Astrocyte (in vitro differentiated cells and primary cell): ENCODE results near the gene IFNA7. TPM values are rescaled to one million over a fixed set of nuclear protein-coding genes. Genes with fewer than 3 reads are reported as not detected.
"Not testable (repeated sequence)": the region's sequence is repeated elsewhere in the genome, so short reads cannot be mapped to it uniquely, and the experiment has no call there.

ENCODE experiments used
- DNase-seq: peaks from one replicate; pipeline ENCODE4 v3.0.0-alpha.2; 2010; ENCODE audit warnings: low read depth
- FAIRE-seq: peaks from 2 replicates; lab custom pipeline; 2011; peaks lifted over from hg19 to GRCh38; lab: Jason Lieb, UNC
- H2AFZ ChIP-seq: 2 replicates; pipeline ENCODE4 v1.6.0; 2012; ENCODE audit warnings: low read depth, low read length, inconsistent platforms
- H3K27ac ChIP-seq: 2 replicates; pipeline ENCODE4 v1.5.1; 2011; ENCODE audit warnings: low read depth, low read length, inconsistent platforms
- H3K27me3 ChIP-seq: 2 replicates; pipeline ENCODE4 v1.6.0; 2011; ENCODE audit warnings: low read length, inconsistent platforms; ENCODE audit not compliant: insufficient read depth
- H3K36me3 ChIP-seq: 2 replicates; pipeline ENCODE4 v1.5.1; 2011; ENCODE audit warnings: low read length, inconsistent platforms; ENCODE audit not compliant: insufficient read depth
- H3K4me1 ChIP-seq: 2 replicates; pipeline ENCODE4 v1.5.1; 2011; ENCODE audit warnings: low read length, inconsistent platforms; ENCODE audit not compliant: insufficient read depth
- H3K4me2 ChIP-seq: 2 replicates; pipeline ENCODE4 v1.6.0; 2012; ENCODE audit warnings: low read length, inconsistent platforms
- H3K4me3 ChIP-seq: 2 replicates; pipeline ENCODE4 v1.5.1; 2011; ENCODE audit warnings: low read depth, mild to moderate bottlenecking, low read length, inconsistent platforms; ENCODE audit not compliant: insufficient read depth
- H3K79me2 ChIP-seq: 2 replicates; pipeline ENCODE4 v1.6.0; 2012; ENCODE audit warnings: mild to moderate bottlenecking, low read length, inconsistent platforms; ENCODE audit not compliant: insufficient read depth
- H3K9ac ChIP-seq: 2 replicates; pipeline ENCODE4 v1.6.0; 2012; ENCODE audit warnings: mild to moderate bottlenecking, low read length, inconsistent platforms
- H3K9me3 ChIP-seq: 2 replicates; pipeline ENCODE4 v1.5.1; 2012; ENCODE audit warnings: low read depth, mild to moderate bottlenecking, low read length, inconsistent platforms; ENCODE audit not compliant: insufficient read depth
- H4K20me1 ChIP-seq: 2 replicates; pipeline ENCODE4 v1.6.0; 2012; ENCODE audit warnings: low read length, inconsistent platforms; ENCODE audit not compliant: insufficient read depth
- H3K27ac Mint-ChIP-seq: one replicate; pipeline ENCODE4 v1.8.0; 2021; ENCODE audit warnings: mild to moderate bottlenecking, mixed read lengths; ENCODE audit not compliant: unreplicated experiment
- H3K27me3 Mint-ChIP-seq: one replicate; pipeline ENCODE4 v1.8.0; 2021; ENCODE audit warnings: low read depth, mixed read lengths; ENCODE audit not compliant: unreplicated experiment
- H3K36me3 Mint-ChIP-seq: one replicate; pipeline ENCODE4 v1.8.0; 2021; ENCODE audit warnings: low read depth, mixed read lengths; ENCODE audit not compliant: unreplicated experiment
- H3K4me1 Mint-ChIP-seq: one replicate; pipeline ENCODE4 v1.8.0; 2021; ENCODE audit warnings: low read depth, mixed read lengths; ENCODE audit not compliant: unreplicated experiment
- H3K4me3 Mint-ChIP-seq: one replicate; pipeline ENCODE4 v1.8.0; 2021; ENCODE audit warnings: mild to moderate bottlenecking, moderate library complexity, mixed read lengths; ENCODE audit not compliant: unreplicated experiment
- H3K9me3 Mint-ChIP-seq: one replicate; pipeline ENCODE4 v1.8.0; 2021; ENCODE audit warnings: mild to moderate bottlenecking, mixed read lengths; ENCODE audit not compliant: unreplicated experiment
- CTCF ChIP-seq: IDR thresholded peaks from 2 replicates; pipeline ENCODE4 v1.5.1; 2011; ENCODE audit warnings: low read depth, mild to moderate bottlenecking, inconsistent platforms, low read length, moderate library complexity; ENCODE audit not compliant: insufficient read depth
- EZH2 ChIP-seq: IDR thresholded peaks from 2 replicates; pipeline ENCODE4 v1.6.1; 2012; ENCODE audit warnings: mild to moderate bottlenecking, low read length, inconsistent platforms; ENCODE audit not compliant: insufficient read depth
- total RNA-seq: library from RNA; stranded (reverse); gene quantifications from 2 replicates; pipeline ENCODE4 v1.2.1, GENCODE V29; 2021

Gene IFNA7
- total RNA-seq, 1 donor from 2014 or later, result not detected

GRCh38 chr9:21228122-21228521, 26.1 kb upstream of the IFNA7 start, which contains the start of gene IFNA17:
IFNA17 (minus strand) TSS chr9:21228222; CDS start chr9:21228173, 49 bp downstream.
- H3K4me2 ChIP-seq, result no peak within 1 kb of the TSS
- DNase-seq (no peak), FAIRE-seq (no peak)
- TF ChIP-seq EZH2 (no peak), CTCF (no peak)
- Mint-ChIP-seq H3K4me3 (no peak within 1 kb of the TSS), H3K36me3 (no peaks in the 10 kb centered on the region), H3K27me3 (peaks cover 9% of the 10 kb centered on the region), H3K4me1 (no peaks in the 10 kb centered on the region), H3K9me3 (no peaks in the 10 kb centered on the region), H3K27ac (no peak within 1 kb of the TSS)
- no peak within 1 kb of the TSS for H3K4me3 ChIP-seq
- no peaks in the 10 kb centered on the region for H3K9me3 ChIP-seq
- no peaks in the 10 kb centered on the region for H4K20me1 ChIP-seq
- no peaks in the 10 kb centered on the region for H3K36me3 ChIP-seq
- H3K79me2 ChIP-seq, result no peaks in the 10 kb centered on the region
- H3K4me1 ChIP-seq, result no peaks in the 10 kb centered on the region
- no peak within 1 kb of the TSS for H3K9ac ChIP-seq
- H2AFZ ChIP-seq, result no peak within 1 kb of the TSS
- H3K27me3 ChIP-seq, result no peaks in the 10 kb centered on the region
- no peak within 1 kb of the TSS for H3K27ac ChIP-seq

DNA sequence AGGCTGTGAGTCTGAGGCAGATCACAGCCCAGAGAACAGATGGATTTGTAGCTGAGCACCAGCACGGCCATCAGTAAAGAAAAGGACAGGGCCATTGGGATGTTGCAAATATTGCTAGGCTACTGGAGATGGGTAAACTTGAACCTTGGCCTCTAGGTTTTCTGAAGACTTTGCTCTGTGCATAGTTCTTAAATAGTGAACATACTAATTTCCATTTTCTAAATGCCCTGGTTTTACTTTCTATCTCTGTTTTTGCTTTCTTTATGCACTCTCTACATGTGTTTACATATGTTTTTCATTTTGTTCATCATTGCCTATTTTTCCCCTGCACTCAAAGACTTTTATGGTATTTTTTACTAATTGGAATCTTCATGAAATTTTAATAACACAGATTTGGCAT, 15.2 kb upstream of the IFNA7 start, which contains the start of gene IFNA16:
TSS of gene IFNA16 (minus strand) at position 101 of the 400 bp plus-strand sequence. CDS start at position 95, 6 bp downstream.
- H3K27ac Mint-ChIP-seq, DNase-seq, H2AFZ ChIP-seq, H3K36me3 Mint-ChIP-seq, H3K9me3 Mint-ChIP-seq, H3K4me3 Mint-ChIP-seq, H3K4me3 ChIP-seq, H3K27ac ChIP-seq, H3K36me3 ChIP-seq, FAIRE-seq, H3K4me2 ChIP-seq, H3K4me1 Mint-ChIP-seq, H3K9ac ChIP-seq, H3K79me2 ChIP-seq, H4K20me1 ChIP-seq, H3K27me3 ChIP-seq, H3K4me1 ChIP-seq, H3K9me3 ChIP-seq: not testable (repeated sequence)
- H3K27me3 Mint-ChIP-seq, result peaks cover 16% of the 10 kb centered on the region

DNA sequence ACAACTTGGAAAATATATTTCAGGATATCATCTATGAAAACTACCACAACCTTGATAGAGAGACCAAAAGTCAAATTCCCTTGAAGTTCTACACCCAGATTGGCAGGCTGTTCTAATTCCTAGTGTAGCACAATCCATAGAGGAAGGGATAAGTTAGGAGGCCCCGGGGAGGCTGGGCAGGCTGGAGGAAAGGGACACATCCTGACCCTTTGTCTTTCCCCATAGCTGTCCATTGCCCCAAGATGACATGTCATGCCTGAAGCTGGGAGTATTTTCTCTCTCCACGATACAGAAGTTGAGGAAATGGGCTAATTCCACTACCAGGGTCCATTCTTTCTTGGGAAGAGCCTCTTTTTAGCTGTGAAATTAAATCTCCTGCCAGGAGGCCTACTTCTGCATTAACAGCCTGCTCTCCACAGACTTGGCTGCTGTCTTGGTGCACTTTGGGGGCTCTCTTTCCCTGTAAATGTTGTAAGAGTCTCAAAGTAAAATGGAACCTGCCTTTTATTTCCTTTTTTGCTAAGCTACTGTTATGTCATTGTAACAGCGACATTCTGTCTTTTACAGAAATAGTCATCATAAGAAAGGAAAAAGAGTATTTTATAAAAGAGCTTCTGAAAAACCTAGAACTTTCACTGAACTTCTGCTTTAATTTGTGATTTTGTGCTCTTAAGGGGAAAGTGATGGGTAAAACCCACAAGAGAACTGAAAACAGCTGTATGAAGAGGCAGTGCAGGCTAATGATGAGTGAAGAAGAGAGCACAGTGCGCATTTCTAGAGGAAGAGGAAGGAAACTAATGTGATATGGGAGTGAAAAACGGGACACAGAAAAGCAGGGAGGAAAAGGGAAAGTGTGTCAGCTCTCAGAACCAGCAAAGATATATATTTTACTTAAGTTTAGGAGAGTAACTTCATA, 11.7 kb upstream of the IFNA7 start:
- peaks cover 18% of the 10 kb centered on the region for H3K27me3 Mint-ChIP-seq
- not testable (repeated sequence) for DNase-seq, H3K27ac ChIP-seq

DNA sequence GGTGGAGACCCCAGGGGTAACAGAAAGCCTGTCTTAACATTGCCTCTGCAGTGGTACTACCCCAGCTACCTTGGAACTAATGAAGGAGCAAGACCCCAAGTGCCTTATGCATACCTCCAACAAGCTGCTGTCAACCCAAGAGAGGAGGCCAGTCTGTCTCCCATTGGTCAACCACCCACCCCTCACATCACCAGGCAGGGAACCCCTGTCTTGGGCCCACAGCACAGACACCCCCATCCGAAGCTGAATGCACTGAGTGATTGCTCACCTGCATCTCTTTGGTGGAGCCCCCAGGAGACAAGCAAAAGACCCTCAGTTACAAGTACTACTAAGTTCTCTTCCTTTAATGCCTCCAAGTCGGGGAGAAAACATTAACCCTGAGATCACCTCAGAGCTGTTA, 10.2 kb upstream of the IFNA7 start:
- H3K27me3 Mint-ChIP-seq, result peaks cover 15% of the 10 kb centered on the region
- H3K9ac ChIP-seq, H4K20me1 ChIP-seq, H3K4me3 ChIP-seq, FAIRE-seq, H2AFZ ChIP-seq, H3K36me3 ChIP-seq, H3K79me2 ChIP-seq, H3K4me3 Mint-ChIP-seq, H3K36me3 Mint-ChIP-seq, DNase-seq, H3K9me3 ChIP-seq, H3K4me1 Mint-ChIP-seq, H3K27me3 ChIP-seq, H3K4me1 ChIP-seq, H3K27ac ChIP-seq, H3K27ac Mint-ChIP-seq, H3K9me3 Mint-ChIP-seq, H3K4me2 ChIP-seq: not testable (repeated sequence)

More for the DNA sequence above, 11.7 kb upstream of the IFNA7 start:
- H3K79me2 ChIP-seq, H3K4me1 Mint-ChIP-seq, H3K9me3 Mint-ChIP-seq, H3K27ac Mint-ChIP-seq, H3K4me1 ChIP-seq, H3K36me3 Mint-ChIP-seq, H3K36me3 ChIP-seq, H3K9me3 ChIP-seq, H3K27me3 ChIP-seq, FAIRE-seq, H3K4me2 ChIP-seq, H3K4me3 ChIP-seq, H3K9ac ChIP-seq, H4K20me1 ChIP-seq, H2AFZ ChIP-seq, H3K4me3 Mint-ChIP-seq: not testable (repeated sequence)
- peak; percentile 38 for TF ChIP-seq CTCF
